ENCODE data around the gene USP35. TPM values are rescaled to one million over a fixed set of nuclear protein-coding genes. Genes with fewer than 3 reads are reported as not detected.

USP35 gene
- total RNA-seq, 3 donors from 2014 or later = 5.1 to 16.1 (median 11.3) TPM

GRCh38 chr11:78199653-78200015, 10.9 kb downstream of the USP35 start:
- Histone ChIP-seq H3K36me3 (no peaks in the 10 kb centered on the region), H3K9me3 (no peaks in the 10 kb centered on the region), H3K4me1 (no peaks in the 10 kb centered on the region), H3K27ac (no peak overlapping the region), H3K27me3 (no peaks in the 10 kb centered on the region), H3K4me3 (no peak overlapping the region)
- peak in 1 of 2 donors; percentile 19 for DNase-seq (ENCODE audit: low spot score in 2 of 2)
- intact Hi-C loops (cut with DNase I; ENCODE audit: low total_unique reads) = no loop called here
- TF ChIP-seq CTCF (IDR thresholded peaks at IDR 0.05) (no peak), POLR2A (IDR thresholded peaks at IDR 0.05) (no peak)

- Histone ChIP-seq H3K36me3 (no peaks in the 10 kb centered on the region), H3K9me3 (no peaks in the 10 kb centered on the region), H3K27ac (no peak overlapping the region), H3K4me1 (no peaks in the 10 kb centered on the region), H3K27me3 (no peaks in the 10 kb centered on the region), H3K4me3 (no peak overlapping the region)
- TF ChIP-seq POLR2A (IDR thresholded peaks at IDR 0.05) (no peak), CTCF (IDR thresholded peaks at IDR 0.05) (no peak), POLR2AphosphoS5 (IDR thresholded peaks at IDR 0.05) (no peak)
- intact Hi-C loops (cut with DNase I; ENCODE audit: low total_unique reads) = no loop called here
- no peak for DNase-seq (ENCODE audit: low spot score in 2 of 2)
Measured at GRCh38 chr11:78200061-78200460, 11.3 kb downstream of the USP35 start.

- intact Hi-C loops (cut with DNase I; ENCODE audit: low total_unique reads) = no loop called here
- DNase-seq (ENCODE audit: low spot score in 2 of 2) = peak in 1 of 2 donors; percentile 39
- no peaks in the 10 kb centered on the region for H3K4me1 ChIP-seq
- TF ChIP-seq POLR2AphosphoS5 (IDR thresholded peaks at IDR 0.05) (no peak), CTCF (IDR thresholded peaks at IDR 0.05) (no peak), POLR2A (IDR thresholded peaks at IDR 0.05) (no peak)
- no peaks in the 10 kb centered on the region for H3K9me3 ChIP-seq
- H3K27me3 ChIP-seq = no peaks in the 10 kb centered on the region
- H3K36me3 ChIP-seq = no peaks in the 10 kb centered on the region
- no peak overlapping the region for H3K4me3 ChIP-seq
- H3K27ac ChIP-seq = no peak overlapping the region
Measured at GRCh38 chr11:78200553-78200952, 11.8 kb downstream of the USP35 start.

GRCh38 chr11:78201096-78201818, 12.5 kb downstream of the USP35 start:
- Histone ChIP-seq H3K27me3 (no peaks in the 10 kb centered on the region), H3K4me3 (no peak overlapping the region), H3K36me3 (no peaks in the 10 kb centered on the region), H3K4me1 (no peaks in the 10 kb centered on the region), H3K9me3 (no peaks in the 10 kb centered on the region), H3K27ac (no peak overlapping the region)
- TF ChIP-seq CTCF (IDR thresholded peaks at IDR 0.05) (no peak), POLR2AphosphoS5 (IDR thresholded peaks at IDR 0.05) (no peak), POLR2A (IDR thresholded peaks at IDR 0.05) (no peak)
- intact Hi-C loops (cut with DNase I; ENCODE audit: low total_unique reads) = no loop called here
- peak in 1 of 2 donors; percentile 38 for DNase-seq (ENCODE audit: low spot score in 2 of 2)

- H3K9me3 ChIP-seq = no peaks in the 10 kb centered on the region
- H3K27ac ChIP-seq = no peak overlapping the region
- no peak for TF ChIP-seq POLR2A (IDR thresholded peaks at IDR 0.05)
- no peak for TF ChIP-seq POLR2AphosphoS5 (IDR thresholded peaks at IDR 0.05)
- TF ChIP-seq CTCF (IDR thresholded peaks at IDR 0.05) = no peak
- H3K4me3 ChIP-seq = no peak overlapping the region
- peak in 1 of 2 donors; percentile 6 for DNase-seq (ENCODE audit: low spot score in 2 of 2)
- H3K36me3 ChIP-seq = no peaks in the 10 kb centered on the region
- H3K4me1 ChIP-seq = no peaks in the 10 kb centered on the region
- no peaks in the 10 kb centered on the region for H3K27me3 ChIP-seq
- intact Hi-C loops (cut with DNase I; ENCODE audit: low total_unique reads) = no loop called here
Measured at GRCh38 chr11:78202733-78203167, 14.0 kb downstream of the USP35 start.

Data from breast epithelium (tissue), 4 donors.